OCI-LY7 (cell line): ENCODE results near the gene MRPL34.

Experiments
- CTCF ChIP-seq: fragments of 200-600 bp; sonication (generic); conservative IDR thresholded peaks from 2 replicates; pipeline ENCODE4 v1.5.1; 2014; ENCODE audit warnings: mild to moderate bottlenecking, antibody characterized with exemption, low read length, moderate library complexity, mixed read lengths
- EZH2phosphoT487 ChIP-seq: fragments of 200-600 bp; sonication (generic); IDR thresholded peaks from 2 replicates; pipeline ENCODE4 v1.6.1; 2018; ENCODE audit warnings: low read depth, borderline replicate concordance, mild to moderate bottlenecking, mixed run types, antibody characterized with exemption, low read length, moderate library complexity, mixed read lengths

- no peak for TF ChIP-seq CTCF
- no peak for TF ChIP-seq EZH2phosphoT487
These were observed 22.2 kb downstream of the MRPL34 start for GRCh38 chr19:17327654-17328516.
